Measurements from ENCODE around the gene VAMP2.
A peak's percentile ranks its signal among the peaks of the same experiment; 100 is the strongest.

The VAMP2 gene

DNA sequence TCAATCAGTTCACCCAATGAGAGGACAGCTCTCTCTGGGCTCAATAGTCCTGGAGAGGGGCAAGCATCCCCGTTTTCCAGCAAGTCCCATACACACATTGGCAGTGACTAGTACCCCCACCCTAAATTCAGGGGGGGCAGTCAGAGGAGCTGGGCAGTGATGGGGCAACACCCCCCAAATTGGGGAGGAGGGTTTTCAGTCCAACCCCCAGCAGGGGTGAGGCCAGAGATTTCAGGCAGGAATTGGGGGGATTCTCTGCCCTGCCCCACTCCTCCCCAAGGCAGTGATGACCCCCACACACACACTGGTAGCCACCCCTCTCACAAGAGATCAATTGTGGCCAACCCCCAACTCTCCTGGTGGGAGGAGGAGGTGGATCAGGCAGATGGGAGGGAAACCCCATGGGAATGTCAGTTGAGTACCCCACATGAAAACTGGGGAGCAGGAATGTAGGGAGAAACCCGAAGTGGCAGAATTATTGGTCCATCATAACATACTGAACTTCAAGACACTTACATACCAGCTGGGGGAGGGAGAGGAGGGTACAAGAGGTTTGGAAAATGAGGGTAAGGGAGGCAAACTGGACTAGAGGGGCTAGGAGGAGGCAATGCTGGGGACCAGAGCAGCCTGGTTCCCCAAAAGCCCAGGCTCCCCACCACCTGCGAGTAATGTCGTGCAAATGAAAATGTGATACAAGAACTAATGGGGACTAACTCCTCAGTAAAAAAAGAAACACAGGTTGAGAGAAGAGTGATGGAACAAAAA is 3.1 kb downstream of the VAMP2 start:
- peaks cover 33% of the 10 kb centered on the region for H3K4me1 ChIP-seq (ENCODE audit: control insufficient read depth, insufficient read depth, low read length)
- peaks cover 15 to 34% of the 10 kb centered on the region in 2 experiments; a peak in 2 of 3 replicates for H3K36me3 ChIP-seq (ENCODE audit: control insufficient read depth in 2 of 2, insufficient read depth in 1 of 2, low read length in 2 of 2)
- ChIA-PET POLR2A (interaction anchor here (0.9 to 4.6 kb wide), 4 partner anchors 14 to 32 kb away, joined by 3 to 31 read pairs (median 10); no protein-coding TSS in a partner anchor), CTCF (interaction anchor here (0.6 to 7.3 kb wide), 12 partner anchors 14 to 189 kb away, joined by 3 to 91 read pairs (median 6); partner anchors contain the start of genes ALOXE3 and HES7)
- H3K9me3 ChIP-seq (ENCODE audit: control insufficient read depth, insufficient read depth, low read depth, low read length): no peaks in the 10 kb centered on the region
- H3K4me3 ChIP-seq (ENCODE audit: low read depth, low read length): no peak overlapping the region
- H3K27ac ChIP-seq (ENCODE audit: extremely low read depth, low read depth, low read length): no peak overlapping the region; the same call in 1 of the 2 replicates
- no peak for TF ChIP-seq SALL2 (tag by site-specific recombination; IDR thresholded peaks at IDR 0.05; ENCODE audit: borderline replicate concordance)
- no peak for TF ChIP-seq ZFHX2 (tag by site-specific recombination; conservative IDR thresholded peaks at IDR 0.05)
- no peak for TF ChIP-seq WT1 (tag by site-specific recombination; IDR thresholded peaks at IDR 0.05)
- TF ChIP-seq ZNF548 (tag by site-specific recombination; IDR thresholded peaks at IDR 0.05): no peak
- TF ChIP-seq, protein P1, sequence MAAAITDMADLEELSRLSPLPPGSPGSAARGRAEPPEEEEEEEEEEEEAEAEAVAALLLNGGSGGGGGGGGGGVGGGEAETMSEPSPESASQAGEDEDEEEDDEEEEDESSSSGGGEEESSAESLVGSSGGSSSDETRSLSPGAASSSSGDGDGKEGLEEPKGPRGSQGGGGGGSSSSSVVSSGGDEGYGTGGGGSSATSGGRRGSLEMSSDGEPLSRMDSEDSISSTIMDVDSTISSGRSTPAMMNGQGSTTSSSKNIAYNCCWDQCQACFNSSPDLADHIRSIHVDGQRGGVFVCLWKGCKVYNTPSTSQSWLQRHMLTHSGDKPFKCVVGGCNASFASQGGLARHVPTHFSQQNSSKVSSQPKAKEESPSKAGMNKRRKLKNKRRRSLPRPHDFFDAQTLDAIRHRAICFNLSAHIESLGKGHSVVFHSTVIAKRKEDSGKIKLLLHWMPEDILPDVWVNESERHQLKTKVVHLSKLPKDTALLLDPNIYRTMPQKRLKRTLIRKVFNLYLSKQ (tag by site-specific recombination; IDR thresholded peaks at IDR 0.05; ENCODE audit: borderline replicate concordance): no peak
- no peak for TF ChIP-seq ZNF341 (tag by site-specific recombination; IDR thresholded peaks at IDR 0.05; ENCODE audit: low read depth)
- TF ChIP-seq ZNF48 (tag by site-specific recombination; IDR thresholded peaks at IDR 0.05): no peak
- TF ChIP-seq, protein P2, sequence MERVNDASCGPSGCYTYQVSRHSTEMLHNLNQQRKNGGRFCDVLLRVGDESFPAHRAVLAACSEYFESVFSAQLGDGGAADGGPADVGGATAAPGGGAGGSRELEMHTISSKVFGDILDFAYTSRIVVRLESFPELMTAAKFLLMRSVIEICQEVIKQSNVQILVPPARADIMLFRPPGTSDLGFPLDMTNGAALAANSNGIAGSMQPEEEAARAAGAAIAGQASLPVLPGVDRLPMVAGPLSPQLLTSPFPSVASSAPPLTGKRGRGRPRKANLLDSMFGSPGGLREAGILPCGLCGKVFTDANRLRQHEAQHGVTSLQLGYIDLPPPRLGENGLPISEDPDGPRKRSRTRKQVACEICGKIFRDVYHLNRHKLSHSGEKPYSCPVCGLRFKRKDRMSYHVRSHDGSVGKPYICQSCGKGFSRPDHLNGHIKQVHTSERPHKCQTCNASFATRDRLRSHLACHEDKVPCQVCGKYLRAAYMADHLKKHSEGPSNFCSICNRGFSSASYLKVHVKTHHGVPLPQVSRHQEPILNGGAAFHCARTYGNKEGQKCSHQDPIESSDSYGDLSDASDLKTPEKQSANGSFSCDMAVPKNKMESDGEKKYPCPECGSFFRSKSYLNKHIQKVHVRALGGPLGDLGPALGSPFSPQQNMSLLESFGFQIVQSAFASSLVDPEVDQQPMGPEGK (tag by site-specific recombination; IDR thresholded peaks at IDR 0.05): 0 out of 2 replicates have a peak, but pooled peaks have one; percentile 22
- no peak for TF ChIP-seq ZNF146 (tag by site-specific recombination; IDR thresholded peaks at IDR 0.05)
- TF ChIP-seq ZNF16 (tag by site-specific recombination; IDR thresholded peaks at IDR 0.05; ENCODE audit: low read depth): no peak
- no peak for TF ChIP-seq ZNF791 (tag by site-specific recombination; IDR thresholded peaks at IDR 0.05)
- no peak for TF ChIP-seq ZNF10 (tag by site-specific recombination; IDR thresholded peaks at IDR 0.05)
- TF ChIP-seq GLIS2 (tag by site-specific recombination; IDR thresholded peaks at IDR 0.05): peak; percentile 50
- TF ChIP-seq, protein P3, sequence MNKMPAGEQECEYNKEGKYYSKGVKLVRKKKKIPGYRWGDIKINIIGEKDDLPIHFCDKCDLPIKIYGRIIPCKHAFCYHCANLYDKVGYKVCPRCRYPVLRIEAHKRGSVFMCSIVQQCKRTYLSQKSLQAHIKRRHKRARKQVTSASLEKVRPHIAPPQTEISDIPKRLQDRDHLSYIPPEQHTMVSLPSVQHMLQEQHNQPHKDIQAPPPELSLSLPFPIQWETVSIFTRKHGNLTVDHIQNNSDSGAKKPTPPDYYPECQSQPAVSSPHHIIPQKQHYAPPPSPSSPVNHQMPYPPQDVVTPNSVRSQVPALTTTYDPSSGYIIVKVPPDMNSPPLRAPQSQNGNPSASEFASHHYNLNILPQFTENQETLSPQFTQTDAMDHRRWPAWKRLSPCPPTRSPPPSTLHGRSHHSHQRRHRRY (tag by site-specific recombination; IDR thresholded peaks at IDR 0.05): no peak
- TF ChIP-seq ZBTB21 (tag by site-specific recombination; IDR thresholded peaks at IDR 0.05): no peak
- no peak for TF ChIP-seq ZNF510 (tag by site-specific recombination; IDR thresholded peaks at IDR 0.05; ENCODE audit: insufficient replicate concordance)
- TF ChIP-seq ZNF354C (tag by site-specific recombination; IDR thresholded peaks at IDR 0.05; ENCODE audit: borderline replicate concordance, low read depth): no peak
- TF ChIP-seq ZNF585B (tag by site-specific recombination; IDR thresholded peaks at IDR 0.05): peak; percentile 60
- TF ChIP-seq, protein P4, sequence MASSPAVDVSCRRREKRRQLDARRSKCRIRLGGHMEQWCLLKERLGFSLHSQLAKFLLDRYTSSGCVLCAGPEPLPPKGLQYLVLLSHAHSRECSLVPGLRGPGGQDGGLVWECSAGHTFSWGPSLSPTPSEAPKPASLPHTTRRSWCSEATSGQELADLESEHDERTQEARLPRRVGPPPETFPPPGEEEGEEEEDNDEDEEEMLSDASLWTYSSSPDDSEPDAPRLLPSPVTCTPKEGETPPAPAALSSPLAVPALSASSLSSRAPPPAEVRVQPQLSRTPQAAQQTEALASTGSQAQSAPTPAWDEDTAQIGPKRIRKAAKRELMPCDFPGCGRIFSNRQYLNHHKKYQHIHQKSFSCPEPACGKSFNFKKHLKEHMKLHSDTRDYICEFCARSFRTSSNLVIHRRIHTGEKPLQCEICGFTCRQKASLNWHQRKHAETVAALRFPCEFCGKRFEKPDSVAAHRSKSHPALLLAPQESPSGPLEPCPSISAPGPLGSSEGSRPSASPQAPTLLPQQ (tag by site-specific recombination; IDR thresholded peaks at IDR 0.05): no peak
- TF ChIP-seq ZSCAN16 (tag by site-specific recombination; IDR thresholded peaks at IDR 0.05): no peak
- no peak for TF ChIP-seq ZSCAN23 (tag by site-specific recombination; IDR thresholded peaks at IDR 0.05)
- TF ChIP-seq, protein P5, sequence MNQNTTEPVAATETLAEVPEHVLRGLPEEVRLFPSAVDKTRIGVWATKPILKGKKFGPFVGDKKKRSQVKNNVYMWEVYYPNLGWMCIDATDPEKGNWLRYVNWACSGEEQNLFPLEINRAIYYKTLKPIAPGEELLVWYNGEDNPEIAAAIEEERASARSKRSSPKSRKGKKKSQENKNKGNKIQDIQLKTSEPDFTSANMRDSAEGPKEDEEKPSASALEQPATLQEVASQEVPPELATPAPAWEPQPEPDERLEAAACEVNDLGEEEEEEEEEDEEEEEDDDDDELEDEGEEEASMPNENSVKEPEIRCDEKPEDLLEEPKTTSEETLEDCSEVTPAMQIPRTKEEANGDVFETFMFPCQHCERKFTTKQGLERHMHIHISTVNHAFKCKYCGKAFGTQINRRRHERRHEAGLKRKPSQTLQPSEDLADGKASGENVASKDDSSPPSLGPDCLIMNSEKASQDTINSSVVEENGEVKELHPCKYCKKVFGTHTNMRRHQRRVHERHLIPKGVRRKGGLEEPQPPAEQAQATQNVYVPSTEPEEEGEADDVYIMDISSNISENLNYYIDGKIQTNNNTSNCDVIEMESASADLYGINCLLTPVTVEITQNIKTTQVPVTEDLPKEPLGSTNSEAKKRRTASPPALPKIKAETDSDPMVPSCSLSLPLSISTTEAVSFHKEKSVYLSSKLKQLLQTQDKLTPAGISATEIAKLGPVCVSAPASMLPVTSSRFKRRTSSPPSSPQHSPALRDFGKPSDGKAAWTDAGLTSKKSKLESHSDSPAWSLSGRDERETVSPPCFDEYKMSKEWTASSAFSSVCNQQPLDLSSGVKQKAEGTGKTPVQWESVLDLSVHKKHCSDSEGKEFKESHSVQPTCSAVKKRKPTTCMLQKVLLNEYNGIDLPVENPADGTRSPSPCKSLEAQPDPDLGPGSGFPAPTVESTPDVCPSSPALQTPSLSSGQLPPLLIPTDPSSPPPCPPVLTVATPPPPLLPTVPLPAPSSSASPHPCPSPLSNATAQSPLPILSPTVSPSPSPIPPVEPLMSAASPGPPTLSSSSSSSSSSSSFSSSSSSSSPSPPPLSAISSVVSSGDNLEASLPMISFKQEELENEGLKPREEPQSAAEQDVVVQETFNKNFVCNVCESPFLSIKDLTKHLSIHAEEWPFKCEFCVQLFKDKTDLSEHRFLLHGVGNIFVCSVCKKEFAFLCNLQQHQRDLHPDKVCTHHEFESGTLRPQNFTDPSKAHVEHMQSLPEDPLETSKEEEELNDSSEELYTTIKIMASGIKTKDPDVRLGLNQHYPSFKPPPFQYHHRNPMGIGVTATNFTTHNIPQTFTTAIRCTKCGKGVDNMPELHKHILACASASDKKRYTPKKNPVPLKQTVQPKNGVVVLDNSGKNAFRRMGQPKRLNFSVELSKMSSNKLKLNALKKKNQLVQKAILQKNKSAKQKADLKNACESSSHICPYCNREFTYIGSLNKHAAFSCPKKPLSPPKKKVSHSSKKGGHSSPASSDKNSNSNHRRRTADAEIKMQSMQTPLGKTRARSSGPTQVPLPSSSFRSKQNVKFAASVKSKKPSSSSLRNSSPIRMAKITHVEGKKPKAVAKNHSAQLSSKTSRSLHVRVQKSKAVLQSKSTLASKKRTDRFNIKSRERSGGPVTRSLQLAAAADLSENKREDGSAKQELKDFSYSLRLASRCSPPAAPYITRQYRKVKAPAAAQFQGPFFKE (tag by site-specific recombination; IDR thresholded peaks at IDR 0.05; ENCODE audit: borderline replicate concordance): no peak

Data from HEK293 (cell line).